Stimulated activated CD8-positive, alpha-beta memory T cell treated with anti-CD3 and anti-CD28 coated beads, Interleukin-4, amount 100 ng/mL, for 24 hours (primary cell): ENCODE data around the gene ATP8A2.
A peak's percentile ranks its signal among the peaks of the same experiment; 100 is the strongest.
"Not testable (repeated sequence)": the region's sequence is repeated elsewhere in the genome, so short reads cannot be mapped to it uniquely, and the experiment has no call there.

Source experiments
- DNase-seq: peaks from one replicate; pipeline ENCODE4 v3.0.0-alpha.2; 2020; ENCODE audit warnings: low read depth

Gene ATP8A2

GRCh38 chr13:25548991-25549390 is 177.2 kb downstream of the ATP8A2 start:
- DNase-seq, result not testable (repeated sequence)

- no peak for DNase-seq
Observed at GRCh38 chr13:25561812-25562211, 190.0 kb downstream of the ATP8A2 start.

- no peak for DNase-seq
Observed at GRCh38 chr13:25570185-25570584, 198.4 kb downstream of the ATP8A2 start.

GRCh38 chr13:25571237-25571636 is 199.5 kb downstream of the ATP8A2 start:
- DNase-seq, result no peak

- DNase-seq, result not testable (repeated sequence)
Observed at GRCh38 chr13:25572171-25572570, 200.4 kb downstream of the ATP8A2 start.

GRCh38 chr13:25574437-25575411 is 202.9 kb downstream of the ATP8A2 start:
- DNase-seq, result peak; percentile 53

- no peak for DNase-seq
Observed at GRCh38 chr13:25575562-25575961, 203.8 kb downstream of the ATP8A2 start.

GRCh38 chr13:25578526-25578925 is 206.8 kb downstream of the ATP8A2 start:
- DNase-seq, result no peak

- DNase-seq, result no peak
Observed at GRCh38 chr13:25579221-25579620, 207.4 kb downstream of the ATP8A2 start.

GRCh38 chr13:25581351-25581750 is 209.6 kb downstream of the ATP8A2 start:
- no peak for DNase-seq

GRCh38 chr13:25584087-25584486 is 212.3 kb downstream of the ATP8A2 start:
- no peak for DNase-seq

- no peak for DNase-seq
Observed at GRCh38 chr13:25585000-25585399, 213.2 kb downstream of the ATP8A2 start.

- DNase-seq, result no peak
Observed at GRCh38 chr13:25587326-25587980, 215.7 kb downstream of the ATP8A2 start.

GRCh38 chr13:25588336-25589060 is 216.7 kb downstream of the ATP8A2 start:
- DNase-seq, result no peak

- no peak for DNase-seq
Observed at GRCh38 chr13:25598421-25598820, 226.6 kb downstream of the ATP8A2 start.

- no peak for DNase-seq
Observed at GRCh38 chr13:25602176-25602575, 230.4 kb downstream of the ATP8A2 start.

GRCh38 chr13:25604106-25604505 is 232.3 kb downstream of the ATP8A2 start:
- no peak for DNase-seq

GRCh38 chr13:25607096-25607495 is 235.3 kb downstream of the ATP8A2 start:
- no peak for DNase-seq

GRCh38 chr13:25608181-25608580 is 236.4 kb downstream of the ATP8A2 start:
- no peak for DNase-seq

- DNase-seq, result no peak
Observed at GRCh38 chr13:25616674-25617073, 244.9 kb downstream of the ATP8A2 start.

GRCh38 chr13:25619897-25620296 is 248.1 kb downstream of the ATP8A2 start:
- no peak for DNase-seq

GRCh38 chr13:25625414-25625813 is 253.6 kb downstream of the ATP8A2 start:
- DNase-seq, result no peak
